HFFc6 (cell line): ENCODE results near the gene MED13L. TPM values are rescaled to one million over a fixed set of nuclear protein-coding genes. Genes with fewer than 3 reads are reported as not detected.

Experiments
- DNase-seq: peaks from one replicate; pipeline ENCODE4 v3.0.0-alpha.2; 2018
- H3K27ac Mint-ChIP-seq: 2 replicates; pipeline ENCODE4 v1.8.0; 2020; ENCODE audit warnings: mild to moderate bottlenecking, mixed read lengths
- H3K27me3 Mint-ChIP-seq: 2 replicates; pipeline ENCODE4 v1.8.0; 2021; ENCODE audit warnings: mild to moderate bottlenecking, moderate library complexity, mixed read lengths; ENCODE audit not compliant: insufficient read depth
- H3K36me3 Mint-ChIP-seq: 2 replicates; pipeline ENCODE4 v1.8.0; 2021; ENCODE audit warnings: low read depth, mixed read lengths
- H3K4me1 Mint-ChIP-seq: 2 replicates; pipeline ENCODE4 v1.8.0; 2020; ENCODE audit warnings: low read depth, mixed read lengths
- H3K4me3 Mint-ChIP-seq: 2 replicates; pipeline ENCODE4 v1.8.0; 2020; ENCODE audit warnings: mild to moderate bottlenecking, moderate library complexity, mixed read lengths
- H3K9me3 Mint-ChIP-seq: 2 replicates; pipeline ENCODE4 v1.8.0; 2020; ENCODE audit warnings: mild to moderate bottlenecking, mixed read lengths
- CTCF ChIP-seq: fragments of 200-600 bp; sonication (generic); IDR thresholded peaks from 2 replicates; pipeline ENCODE4 v1.5.0; 2021; ENCODE audit warnings: antibody characterized with exemption, mild to moderate bottlenecking
- total RNA-seq, 6 experiments: library from RNA; stranded (reverse); fragmentation: NEBNext Ultra II Directional; extraction: Animal tissue kit (Norgen Biotek cat#: 25700); gene quantifications; 2 replicates in 1 of 6; 3 replicates in 5 of 6; pipeline ENCODE4 v1.2.3, GENCODE V29; 2021

MED13L gene
- total RNA-seq, 6 experiments from 2014 or later, result 74.5 to 84.2 (median 77.7) TPM

GRCh38 chr12:116057356-116057755 is 220.1 kb downstream of the MED13L start:
- H3K36me3 Mint-ChIP-seq, result no peaks in the 10 kb centered on the region
- H3K4me3 Mint-ChIP-seq, result no peak overlapping the region
- no peak for DNase-seq
- H3K4me1 Mint-ChIP-seq, result peaks cover 60% of the 10 kb centered on the region
- no peak for TF ChIP-seq CTCF
- H3K27ac Mint-ChIP-seq, result no peak overlapping the region; the same call in 1 of the 2 replicates
- no peaks in the 10 kb centered on the region for H3K9me3 Mint-ChIP-seq
- no peaks in the 10 kb centered on the region; the same call in 1 of the 2 replicates for H3K27me3 Mint-ChIP-seq

DNA sequence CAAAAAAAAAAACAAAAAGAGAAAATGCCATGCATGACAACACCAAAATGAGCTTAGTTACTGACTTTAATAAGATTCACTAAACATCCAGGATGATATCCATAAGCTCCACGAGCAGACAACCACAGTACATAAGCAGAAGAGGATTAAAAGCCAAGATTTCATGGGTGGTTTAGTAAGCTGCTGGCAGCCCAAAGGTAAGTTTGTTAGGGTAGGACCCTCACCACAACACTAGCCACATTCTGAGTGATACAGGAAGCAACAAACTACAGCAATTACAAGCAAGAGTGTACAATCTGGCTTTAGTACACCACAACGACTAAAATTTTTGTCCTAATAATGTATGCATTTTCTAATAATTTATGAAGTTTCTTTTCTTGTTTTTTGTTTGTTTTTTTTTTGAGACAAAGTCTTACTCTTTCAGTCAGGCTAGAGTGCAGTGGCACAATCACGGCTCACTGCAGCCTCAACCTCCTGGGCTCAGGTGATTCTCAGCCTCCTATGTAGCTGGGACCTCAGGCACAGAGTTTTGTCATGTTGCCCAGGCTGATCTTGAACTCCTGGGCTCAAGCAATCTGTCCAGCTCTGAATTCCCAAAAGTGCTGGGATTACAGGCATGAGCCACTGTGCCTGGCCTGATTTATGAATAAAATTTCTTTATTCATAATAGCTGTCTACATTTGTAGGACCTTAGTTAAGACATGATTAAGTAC is 221.4 kb downstream of the MED13L start:
- no peaks in the 10 kb centered on the region; the same call in 1 of the 2 replicates for H3K27me3 Mint-ChIP-seq
- no peak overlapping the region for H3K4me3 Mint-ChIP-seq
- H3K27ac Mint-ChIP-seq, result no peak overlapping the region
- no peaks in the 10 kb centered on the region for H3K36me3 Mint-ChIP-seq
- peaks cover 63% of the 10 kb centered on the region for H3K4me1 Mint-ChIP-seq
- DNase-seq, result no peak
- TF ChIP-seq CTCF, result no peak
- no peaks in the 10 kb centered on the region for H3K9me3 Mint-ChIP-seq

- no peak for DNase-seq
- H3K4me3 Mint-ChIP-seq, result peak overlapping the region; percentile 10; the same call in 1 of the 2 replicates
- H3K27me3 Mint-ChIP-seq, result no peaks in the 10 kb centered on the region; the same call in 1 of the 2 replicates
- H3K36me3 Mint-ChIP-seq, result no peaks in the 10 kb centered on the region
- no peak for TF ChIP-seq CTCF
- H3K4me1 Mint-ChIP-seq, result peaks cover 70% of the 10 kb centered on the region
- no peaks in the 10 kb centered on the region for H3K9me3 Mint-ChIP-seq
- H3K27ac Mint-ChIP-seq, result peak overlapping the region; percentile 64
Observed at GRCh38 chr12:116054280-116054679, 223.2 kb downstream of the MED13L start.

GRCh38 chr12:116053479-116054200 is 223.9 kb downstream of the MED13L start:
- peaks cover 75% of the 10 kb centered on the region for H3K4me1 Mint-ChIP-seq
- peak overlapping the region; percentile 10; the same call in 1 of the 2 replicates for H3K4me3 Mint-ChIP-seq
- H3K9me3 Mint-ChIP-seq, result no peaks in the 10 kb centered on the region
- peak overlapping the region; percentile 64 for H3K27ac Mint-ChIP-seq
- peak; percentile 50 for DNase-seq
- H3K36me3 Mint-ChIP-seq, result no peaks in the 10 kb centered on the region
- TF ChIP-seq CTCF, result no peak
- no peaks in the 10 kb centered on the region; the same call in 1 of the 2 replicates for H3K27me3 Mint-ChIP-seq

GRCh38 chr12:116050275-116050674 is 227.2 kb downstream of the MED13L start:
- no peak for TF ChIP-seq CTCF
- Mint-ChIP-seq H3K27me3 (peaks cover 3% of the 10 kb centered on the region; the same call in 1 of the 2 replicates), H3K27ac (peak overlapping the region; percentile 36; the same call in 1 of the 2 replicates), H3K4me1 (peaks cover 70% of the 10 kb centered on the region), H3K4me3 (no peak overlapping the region), H3K9me3 (no peaks in the 10 kb centered on the region), H3K36me3 (no peaks in the 10 kb centered on the region)
- no peak for DNase-seq
